ENCODE measurements around the gene HIF3A. TPM values are rescaled to one million over a fixed set of nuclear protein-coding genes. Genes with fewer than 3 reads are reported as not detected.

HIF3A gene
- total RNA-seq, 1 experiment from 2014 or later, result 5.2 TPM

DNA sequence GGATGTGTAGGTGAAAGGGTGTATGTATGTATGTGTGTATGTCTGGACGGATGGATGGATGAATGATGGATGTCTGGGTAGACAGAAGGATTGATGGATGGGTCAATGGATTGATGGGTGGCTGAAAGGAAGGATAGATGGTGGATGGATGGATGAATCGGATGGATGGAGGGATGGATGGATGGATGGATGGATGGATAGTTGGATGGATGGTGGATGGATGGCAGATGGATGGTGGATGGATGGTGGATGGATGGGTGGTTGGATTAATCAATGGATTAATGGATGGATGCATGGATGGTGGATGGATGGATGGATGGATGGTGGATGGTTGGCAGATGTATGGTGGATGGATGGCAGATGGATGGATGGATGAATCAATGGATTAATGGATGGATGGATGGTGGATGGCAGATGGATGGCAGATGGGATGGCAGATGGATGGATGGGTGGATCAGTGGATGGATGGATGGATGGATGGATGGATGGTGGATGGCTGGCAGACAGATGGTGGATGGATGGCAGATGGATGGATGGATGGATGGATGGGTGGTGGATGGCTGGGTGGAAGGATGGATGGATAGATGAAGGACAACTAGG, 33.6 kb downstream of the HIF3A start:
- TF ChIP-seq CTCF (IDR thresholded peaks at IDR 0.05; ENCODE audit: insufficient read depth in 1 of 2, low read depth in 1 of 2, low read length in 1 of 2, severe bottlenecking in 1 of 2, unreplicated experiment in 1 of 2), result no peak
- no peaks in the 10 kb centered on the region for H3K27me3 ChIP-seq (replicated peaks; ENCODE audit: control insufficient read depth, insufficient read depth, low read length)
- Mint-ChIP-seq H3K9me3 (ENCODE audit: unreplicated experiment) (peaks cover 43% of the 10 kb centered on the region), H3K27ac (ENCODE audit: unreplicated experiment) (no peak overlapping the region), H3K4me1 (ENCODE audit: low read depth, unreplicated experiment) (peaks cover 6% of the 10 kb centered on the region), H3K36me3 (ENCODE audit: insufficient read depth, unreplicated experiment) (peaks cover 13% of the 10 kb centered on the region), H3K27me3 (ENCODE audit: insufficient read depth, unreplicated experiment) (no peaks in the 10 kb centered on the region), H3K4me3 (ENCODE audit: unreplicated experiment) (no peak overlapping the region)
- intact Hi-C loops (cut with micrococcal nuclease; ENCODE audit: unreplicated experiment), result no loop called here
- ChIA-PET POLR2A (no interaction called here), CTCF (no interaction called here)
- BruUV-seq (replicated peaks), result no TSS peak
- H3K4me3 ChIP-seq (ENCODE audit: low read depth, low read length), result no peak overlapping the region
- no peak for DNase-seq
- peaks cover 22% of the 10 kb centered on the region for H3K9me3 ChIP-seq
- no peaks in the 10 kb centered on the region for H3K4me1 ChIP-seq
- peaks cover 5% of the 10 kb centered on the region; the same call in 1 of the 2 replicates for H3K36me3 ChIP-seq (ENCODE audit: control insufficient read depth, insufficient read depth, low read length)

DNA sequence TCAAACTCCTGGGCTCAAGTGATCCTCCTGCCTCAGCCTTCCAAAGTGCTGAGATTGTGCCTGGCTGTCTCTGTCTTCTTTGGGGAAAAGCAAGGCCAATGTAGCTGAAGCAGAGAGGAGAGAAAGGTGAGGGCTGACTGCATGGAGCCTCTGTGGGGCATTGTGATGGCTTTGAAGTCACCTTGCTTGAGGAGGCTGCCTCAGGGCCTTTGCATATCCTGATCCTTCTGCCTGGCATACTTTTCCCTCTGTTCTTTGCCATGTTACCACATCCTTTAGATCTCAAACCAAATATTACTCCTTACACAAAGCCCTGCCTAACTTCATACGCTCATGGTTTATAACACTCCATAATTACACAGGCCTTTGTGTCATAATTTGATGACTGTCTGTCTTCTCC, 40.6 kb downstream of the HIF3A start:
- no peak overlapping the region for H3K4me3 Mint-ChIP-seq (ENCODE audit: unreplicated experiment)
- H3K4me3 ChIP-seq (ENCODE audit: low read depth, low read length), result no peak overlapping the region
- H3K36me3 Mint-ChIP-seq (ENCODE audit: insufficient read depth, unreplicated experiment), result no peaks in the 10 kb centered on the region
- no peak for TF ChIP-seq CTCF (IDR thresholded peaks at IDR 0.05; ENCODE audit: insufficient read depth in 1 of 2, low read depth in 1 of 2, low read length in 1 of 2, severe bottlenecking in 1 of 2, unreplicated experiment in 1 of 2)
- intact Hi-C loops (cut with micrococcal nuclease; ENCODE audit: unreplicated experiment), result no loop called here
- no peaks in the 10 kb centered on the region for H3K4me1 Mint-ChIP-seq (ENCODE audit: low read depth, unreplicated experiment)
- DNase-seq, result no peak
- no peaks in the 10 kb centered on the region for H3K4me1 ChIP-seq
- no peaks in the 10 kb centered on the region for H3K27me3 ChIP-seq (replicated peaks; ENCODE audit: control insufficient read depth, insufficient read depth, low read length)
- CTCF ChIA-PET, result no interaction called here
- H3K9me3 ChIP-seq, result no peaks in the 10 kb centered on the region
- H3K27me3 Mint-ChIP-seq (ENCODE audit: insufficient read depth, unreplicated experiment), result peaks cover 1% of the 10 kb centered on the region
- no peak overlapping the region for H3K27ac Mint-ChIP-seq (ENCODE audit: unreplicated experiment)
- H3K9me3 Mint-ChIP-seq (ENCODE audit: unreplicated experiment), result no peaks in the 10 kb centered on the region
- H3K36me3 ChIP-seq (ENCODE audit: control insufficient read depth, insufficient read depth, low read length), result no peaks in the 10 kb centered on the region
- POLR2A ChIA-PET, result no interaction called here
- BruUV-seq (replicated peaks), result no TSS peak

DNA sequence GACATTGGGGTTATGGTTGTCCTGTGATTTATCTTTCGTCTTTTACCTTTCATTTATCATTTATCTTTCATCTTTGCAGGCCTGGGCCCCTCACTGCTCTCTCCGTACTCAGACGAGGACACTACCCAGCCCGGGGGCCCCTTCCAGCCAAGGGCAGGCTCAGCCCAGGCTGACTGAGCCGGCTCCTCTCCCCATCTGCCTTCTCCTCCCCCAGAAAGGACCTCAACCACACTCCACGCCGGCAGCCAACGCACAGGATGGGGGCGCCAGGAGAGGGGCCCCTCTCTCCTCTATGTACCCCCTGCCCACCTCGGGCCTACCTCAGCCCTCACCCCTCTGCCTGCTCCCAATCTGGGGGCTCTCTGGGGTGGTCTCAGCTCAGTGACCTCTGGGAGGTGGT, 42.6 kb downstream of the HIF3A start:
- intact Hi-C loops (cut with micrococcal nuclease; ENCODE audit: unreplicated experiment), result no loop called here
- Mint-ChIP-seq H3K36me3 (ENCODE audit: insufficient read depth, unreplicated experiment) (no peaks in the 10 kb centered on the region), H3K9me3 (ENCODE audit: unreplicated experiment) (no peaks in the 10 kb centered on the region), H3K4me1 (ENCODE audit: low read depth, unreplicated experiment) (no peaks in the 10 kb centered on the region), H3K27me3 (ENCODE audit: insufficient read depth, unreplicated experiment) (peaks cover 3% of the 10 kb centered on the region), H3K4me3 (ENCODE audit: unreplicated experiment) (no peak overlapping the region), H3K27ac (ENCODE audit: unreplicated experiment) (no peak overlapping the region)
- DNase-seq, result no peak
- Histone ChIP-seq H3K9me3 (no peaks in the 10 kb centered on the region), H3K4me1 (no peaks in the 10 kb centered on the region), H3K27me3 (replicated peaks; ENCODE audit: control insufficient read depth, insufficient read depth, low read length) (no peaks in the 10 kb centered on the region), H3K36me3 (ENCODE audit: control insufficient read depth, insufficient read depth, low read length) (no peaks in the 10 kb centered on the region), H3K4me3 (ENCODE audit: low read depth, low read length) (no peak overlapping the region)
- no peak for TF ChIP-seq CTCF (IDR thresholded peaks at IDR 0.05; ENCODE audit: insufficient read depth in 1 of 2, low read depth in 1 of 2, low read length in 1 of 2, severe bottlenecking in 1 of 2, unreplicated experiment in 1 of 2)
- ChIA-PET POLR2A (no interaction called here), CTCF (no interaction called here)
- BruUV-seq (replicated peaks), result no TSS peak
